BLaER1 (cell line): ENCODE measurements around the gene NOD1.
A peak's percentile ranks its signal among the peaks of the same experiment; 100 is the strongest.

Experiments
- H3K27ac ChIP-seq: shearing (Covaris generic); formaldehyde crosslinking; 2 replicates; pipeline ENCODE4 v1.8.1; 2022
- H3K27me3 ChIP-seq: shearing (Covaris generic); formaldehyde crosslinking; 2 replicates; pipeline ENCODE4 v1.8.1; 2022
- H3K36me3 ChIP-seq: shearing (Covaris generic); formaldehyde crosslinking; 2 replicates; pipeline ENCODE4 v1.8.1; 2022
- H3K4me1 ChIP-seq: shearing (Covaris generic); formaldehyde crosslinking; 2 replicates; pipeline ENCODE4 v1.8.1; 2022
- H3K4me2 ChIP-seq: shearing (Covaris generic); formaldehyde crosslinking; 2 replicates; pipeline ENCODE4 v1.8.1; 2022
- H3K4me3 ChIP-seq: shearing (Covaris generic); formaldehyde crosslinking; 2 replicates; pipeline ENCODE4 v1.8.1; 2022
- H3K9ac ChIP-seq: shearing (Covaris generic); formaldehyde crosslinking; 2 replicates; pipeline ENCODE4 v1.8.1; 2022
- H3K9me3 ChIP-seq: shearing (Covaris generic); formaldehyde crosslinking; 2 replicates; pipeline ENCODE4 v1.8.1; 2022
- H4K20me1 ChIP-seq: shearing (Covaris generic); formaldehyde crosslinking; 2 replicates; pipeline ENCODE4 v1.8.1; 2022
- Cebpa-rat ChIP-seq: shearing (Covaris generic); IDR thresholded peaks from 2 replicates; pipeline ENCODE4 v1.8.1; 2022

NOD1 gene

GRCh38 chr7:30436046-30436445 is 42.5 kb downstream of the NOD1 start:
- TF ChIP-seq Cebpa-rat, result no peak
- H3K27ac ChIP-seq, result peak overlapping the region; percentile 18; the same call in 1 of the 2 replicates

GRCh38 chr7:30434140-30434799 is 44.3 kb downstream of the NOD1 start:
- Histone ChIP-seq H3K27ac (peak overlapping the region; percentile 68; the same call in 1 of the 2 replicates), H4K20me1 (no peaks in the 10 kb centered on the region), H3K4me3 (peak overlapping the region; percentile 22; the same call in 1 of the 2 replicates), H3K27me3 (no peaks in the 10 kb centered on the region), H3K4me2 (peak overlapping the region; percentile 88), H3K9ac (no peak overlapping the region), H3K36me3 (peaks cover 40% of the 10 kb centered on the region), H3K9me3 (0 out of 2 replicates have a peak, but pooled peaks cover 18% of the 10 kb centered on the region), H3K4me1 (peaks cover 63% of the 10 kb centered on the region)
- no peak for TF ChIP-seq Cebpa-rat

More at GRCh38 chr7:30436046-30436445, 42.5 kb downstream of the NOD1 start:
- Histone ChIP-seq H4K20me1 (no peaks in the 10 kb centered on the region), H3K4me1 (peaks cover 48% of the 10 kb centered on the region), H3K4me2 (no peak overlapping the region), H3K9me3 (0 out of 2 replicates have a peak, but pooled peaks cover 18% of the 10 kb centered on the region), H3K4me3 (no peak overlapping the region), H3K27me3 (no peaks in the 10 kb centered on the region), H3K36me3 (peaks cover 38% of the 10 kb centered on the region), H3K9ac (no peak overlapping the region)

GRCh38 chr7:30433506-30433905 is 45.1 kb downstream of the NOD1 start:
- Histone ChIP-seq H3K27ac (peak overlapping the region; percentile 68), H3K9me3 (0 out of 2 replicates have a peak, but pooled peaks cover 18% of the 10 kb centered on the region), H3K36me3 (peaks cover 43% of the 10 kb centered on the region), H3K4me3 (no peak overlapping the region), H3K4me2 (peak overlapping the region; percentile 88), H3K9ac (no peak overlapping the region), H4K20me1 (no peaks in the 10 kb centered on the region), H3K27me3 (no peaks in the 10 kb centered on the region), H3K4me1 (peaks cover 70% of the 10 kb centered on the region)
- no peak for TF ChIP-seq Cebpa-rat

- Histone ChIP-seq H3K27me3 (no peaks in the 10 kb centered on the region), H3K4me3 (no peak overlapping the region), H3K36me3 (peaks cover 41% of the 10 kb centered on the region), H3K9ac (0 out of 2 replicates have a peak overlapping the region, but pooled peaks have one; percentile 37), H3K9me3 (0 out of 2 replicates have a peak, but pooled peaks cover 14% of the 10 kb centered on the region), H3K4me1 (peaks cover 73% of the 10 kb centered on the region), H3K4me2 (peak overlapping the region; percentile 88), H4K20me1 (no peaks in the 10 kb centered on the region), H3K27ac (peak overlapping the region; percentile 68; the same call in 1 of the 2 replicates)
- TF ChIP-seq Cebpa-rat, result no peak
These were observed 45.5 kb downstream of the NOD1 start for GRCh38 chr7:30433082-30433481.

- Histone ChIP-seq H3K36me3 (peaks cover 46% of the 10 kb centered on the region), H3K9me3 (0 out of 2 replicates have a peak, but pooled peaks cover 9% of the 10 kb centered on the region), H4K20me1 (no peaks in the 10 kb centered on the region), H3K27me3 (no peaks in the 10 kb centered on the region), H3K4me1 (peaks cover 78% of the 10 kb centered on the region), H3K9ac (peak overlapping the region; percentile 31; the same call in 1 of the 2 replicates), H3K4me3 (no peak overlapping the region), H3K27ac (peak overlapping the region; percentile 64), H3K4me2 (peak overlapping the region; percentile 82)
- TF ChIP-seq Cebpa-rat, result no peak
These were observed 47.8 kb downstream of the NOD1 start for GRCh38 chr7:30430777-30431176.

- no peak for TF ChIP-seq Cebpa-rat
- Histone ChIP-seq H3K27me3 (no peaks in the 10 kb centered on the region), H3K27ac (peak overlapping the region; percentile 64), H3K9ac (0 out of 2 replicates have a peak overlapping the region, but pooled peaks have one; percentile 15), H3K36me3 (peaks cover 46% of the 10 kb centered on the region), H3K4me1 (peaks cover 73% of the 10 kb centered on the region), H3K4me2 (peak overlapping the region; percentile 82), H4K20me1 (no peaks in the 10 kb centered on the region), H3K4me3 (no peak overlapping the region), H3K9me3 (0 out of 2 replicates have a peak, but pooled peaks cover 9% of the 10 kb centered on the region)
These were observed 48.3 kb downstream of the NOD1 start for GRCh38 chr7:30430276-30430675.

- no peak overlapping the region for H3K27ac ChIP-seq
- H3K4me3 ChIP-seq, result no peak overlapping the region
- peaks cover 56% of the 10 kb centered on the region for H3K36me3 ChIP-seq
- peak overlapping the region; percentile 32; the same call in 1 of the 2 replicates for H3K4me2 ChIP-seq
- H4K20me1 ChIP-seq, result no peaks in the 10 kb centered on the region
- no peaks in the 10 kb centered on the region for H3K27me3 ChIP-seq
- peaks cover 68% of the 10 kb centered on the region for H3K4me1 ChIP-seq
- no peak overlapping the region for H3K9ac ChIP-seq
- 0 out of 2 replicates have a peak, but pooled peaks cover 15% of the 10 kb centered on the region for H3K9me3 ChIP-seq
- no peak for TF ChIP-seq Cebpa-rat
These were observed 49.4 kb downstream of the NOD1 start for GRCh38 chr7:30429156-30429530.

GRCh38 chr7:30428246-30429155 is 50.1 kb downstream of the NOD1 start:
- no peak overlapping the region for H3K27ac ChIP-seq
- H4K20me1 ChIP-seq, result no peaks in the 10 kb centered on the region
- 0 out of 2 replicates have a peak, but pooled peaks cover 18% of the 10 kb centered on the region for H3K9me3 ChIP-seq
- H3K4me1 ChIP-seq, result peaks cover 66% of the 10 kb centered on the region
- H3K4me3 ChIP-seq, result no peak overlapping the region
- no peak for TF ChIP-seq Cebpa-rat
- H3K4me2 ChIP-seq, result peak overlapping the region; percentile 32; the same call in 1 of the 2 replicates
- H3K9ac ChIP-seq, result no peak overlapping the region
- no peaks in the 10 kb centered on the region for H3K27me3 ChIP-seq
- H3K36me3 ChIP-seq, result peaks cover 62% of the 10 kb centered on the region

- Histone ChIP-seq H3K4me3 (no peak overlapping the region), H3K9me3 (peaks cover 25% of the 10 kb centered on the region), H3K36me3 (peaks cover 70% of the 10 kb centered on the region), H4K20me1 (no peaks in the 10 kb centered on the region), H3K27ac (no peak overlapping the region), H3K9ac (no peak overlapping the region), H3K4me1 (peaks cover 56% of the 10 kb centered on the region), H3K4me2 (peak overlapping the region; percentile 3; the same call in 1 of the 2 replicates), H3K27me3 (no peaks in the 10 kb centered on the region)
- no peak for TF ChIP-seq Cebpa-rat
These were observed 51.1 kb downstream of the NOD1 start for GRCh38 chr7:30427296-30428070.
